NCI-H2029 (cell line): ENCODE data around the gene BCAT1.
"Not testable (repeated sequence)": the region's sequence is repeated elsewhere in the genome, so short reads cannot be mapped to it uniquely, and the experiment has no call there.

ENCODE experiments used
- DNase-seq: peaks from one replicate; lab custom pipeline; 2025; lab: John Stamatoyannopoulos, UW

BCAT1 gene

DNA sequence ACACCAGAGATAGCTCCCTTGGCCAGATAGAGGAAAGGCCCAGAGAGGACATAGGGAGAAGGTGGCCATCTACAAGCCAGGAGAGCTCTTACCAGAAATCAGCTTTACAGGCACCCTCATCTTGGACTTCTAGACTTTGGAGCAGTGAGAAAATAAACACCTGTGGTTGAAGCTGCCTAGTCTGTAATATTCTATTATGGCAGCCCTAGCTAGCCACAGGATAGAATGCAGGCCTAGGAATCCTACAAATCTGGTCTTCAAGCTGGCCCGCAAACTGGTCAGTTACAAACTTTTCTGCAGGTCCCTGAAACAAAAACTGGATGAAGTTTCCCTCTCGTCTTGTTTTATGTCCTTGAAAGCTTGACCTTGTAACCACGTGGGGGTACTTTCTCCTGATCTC, 92.4 kb downstream of the BCAT1 start:
- DNase-seq, result no peak

DNA sequence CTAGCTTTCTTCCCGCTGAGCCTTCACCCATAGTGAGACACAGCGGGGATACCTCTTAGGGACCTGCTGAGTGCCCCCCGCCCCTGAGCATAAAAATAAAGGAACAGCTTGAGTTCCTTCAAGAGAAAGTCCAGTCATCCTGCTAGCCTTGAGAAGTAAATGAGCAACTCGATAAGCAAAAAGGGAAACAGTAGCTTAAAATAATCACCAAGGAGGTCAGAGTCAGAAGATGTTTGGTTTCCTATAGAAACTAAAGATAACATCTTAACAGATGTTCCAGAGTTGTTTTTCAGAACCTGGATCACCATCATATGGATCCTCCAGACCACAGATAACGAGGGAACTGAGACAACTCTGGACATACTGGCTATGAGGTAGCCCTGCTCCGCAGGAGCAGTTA, 94.0 kb downstream of the BCAT1 start:
- no peak for DNase-seq

DNA sequence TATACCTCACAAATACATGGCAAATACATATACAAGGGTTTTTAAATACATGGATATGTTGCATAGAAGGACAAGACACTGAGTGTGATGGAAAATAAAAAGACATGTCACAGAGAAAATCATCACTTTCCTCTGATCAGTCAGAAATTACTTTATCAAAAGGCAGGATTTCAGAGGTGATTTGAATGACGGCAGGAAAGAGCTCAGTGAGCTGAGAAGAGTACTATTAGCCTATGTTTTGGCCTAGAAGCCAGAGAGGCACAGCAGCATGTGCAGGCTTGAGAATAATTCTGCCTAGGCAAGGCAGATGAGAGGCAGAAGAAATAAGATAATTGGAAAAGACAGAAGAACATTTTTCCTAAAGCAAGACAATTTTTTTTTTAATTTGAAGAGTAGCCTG, 94.9 kb downstream of the BCAT1 start:
- DNase-seq, result no peak

DNA sequence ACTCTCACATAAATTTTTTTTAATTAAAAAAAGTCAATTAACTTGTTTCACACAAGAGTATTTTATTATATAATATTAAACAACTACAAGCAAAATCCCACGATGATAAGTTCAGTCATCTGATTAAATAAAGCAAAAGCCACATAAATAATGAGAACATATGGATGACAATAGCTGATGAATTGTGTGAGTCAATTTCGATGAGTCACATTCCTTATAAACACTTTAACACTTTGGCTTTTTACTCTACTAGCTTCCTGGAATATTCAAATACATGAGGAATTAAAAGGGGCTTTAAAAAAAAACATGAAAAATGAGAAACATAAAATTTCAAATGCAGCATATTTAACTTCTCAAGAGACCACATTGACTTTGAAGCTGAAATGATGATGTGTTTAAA, 95.3 kb downstream of the BCAT1 start:
- no peak for DNase-seq

DNA sequence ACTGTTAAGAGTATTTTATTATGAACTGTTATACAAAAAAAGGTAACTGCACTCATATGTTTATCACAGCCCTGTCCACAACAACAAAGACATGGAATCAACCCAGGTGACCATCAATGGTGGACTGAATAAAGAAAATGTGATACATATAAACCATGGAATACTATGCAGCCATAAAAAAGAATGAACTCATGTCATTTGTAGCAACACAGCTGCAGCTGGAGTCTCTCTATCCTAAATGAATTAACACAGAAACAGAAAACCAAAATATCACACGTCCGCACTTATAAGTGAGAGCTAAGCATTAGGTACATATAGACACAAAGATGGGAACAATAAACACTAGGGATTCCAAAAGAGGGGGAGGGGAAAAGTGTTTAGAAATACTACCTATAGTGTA, 95.8 kb downstream of the BCAT1 start:
- DNase-seq, result no peak

DNA sequence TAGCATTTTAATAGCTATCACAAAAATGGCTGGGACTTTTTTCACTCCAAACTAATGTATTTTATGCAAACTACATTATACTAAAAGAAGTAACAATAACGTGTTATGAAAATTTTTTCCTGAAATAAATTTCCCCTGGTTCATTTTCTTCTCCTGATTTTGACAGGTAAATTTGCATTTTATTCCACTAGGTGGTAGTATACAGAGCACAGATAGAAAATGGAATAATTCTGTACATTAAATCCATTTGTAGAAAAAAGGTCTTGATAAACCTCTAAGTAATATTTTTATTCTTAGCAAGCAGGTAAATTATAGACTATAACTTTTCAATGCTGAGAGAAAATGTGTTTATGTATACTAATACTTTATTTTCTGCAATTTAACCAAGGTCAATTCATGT, 96.5 kb downstream of the BCAT1 start:
- DNase-seq, result no peak

DNA sequence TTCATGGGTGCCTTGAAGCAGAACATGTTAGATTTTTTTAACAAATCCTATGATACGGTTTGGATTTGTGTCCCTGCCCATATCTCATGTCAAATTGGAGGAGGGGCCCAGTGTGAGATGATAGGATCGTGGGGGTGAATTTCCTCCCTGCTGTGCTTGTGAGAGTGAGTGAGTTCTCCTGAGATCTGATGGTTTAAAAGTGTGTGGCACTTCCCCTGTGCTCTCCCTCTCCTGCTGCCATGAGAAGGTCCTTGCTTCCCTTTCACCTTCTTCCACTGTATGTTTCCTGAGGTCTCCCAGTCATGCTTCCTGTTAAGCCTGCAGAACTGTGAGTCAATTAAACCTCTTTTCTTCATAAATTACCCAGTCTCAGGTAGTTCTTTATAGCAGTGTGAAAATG, 97.0 kb downstream of the BCAT1 start:
- DNase-seq, result not testable (repeated sequence)

DNA sequence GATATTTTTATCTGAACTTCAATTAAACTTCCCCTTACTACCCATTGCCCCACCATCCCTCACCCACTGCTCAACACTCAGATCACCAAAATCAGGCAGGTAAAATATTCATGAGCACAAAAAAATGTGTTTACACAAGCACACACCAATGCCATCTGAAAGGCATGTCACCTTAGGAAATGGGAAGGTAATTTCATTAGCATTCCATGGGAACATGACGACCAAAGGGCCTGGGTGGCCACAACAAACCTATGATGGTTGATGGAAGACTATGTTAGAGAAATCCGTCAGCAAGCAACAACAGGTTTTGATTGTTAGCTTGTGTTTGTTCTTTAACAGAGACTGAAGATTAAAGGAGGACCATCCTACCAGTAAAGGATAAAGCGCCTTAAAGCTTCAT, 97.6 kb downstream of the BCAT1 start:
- DNase-seq, result no peak

DNA sequence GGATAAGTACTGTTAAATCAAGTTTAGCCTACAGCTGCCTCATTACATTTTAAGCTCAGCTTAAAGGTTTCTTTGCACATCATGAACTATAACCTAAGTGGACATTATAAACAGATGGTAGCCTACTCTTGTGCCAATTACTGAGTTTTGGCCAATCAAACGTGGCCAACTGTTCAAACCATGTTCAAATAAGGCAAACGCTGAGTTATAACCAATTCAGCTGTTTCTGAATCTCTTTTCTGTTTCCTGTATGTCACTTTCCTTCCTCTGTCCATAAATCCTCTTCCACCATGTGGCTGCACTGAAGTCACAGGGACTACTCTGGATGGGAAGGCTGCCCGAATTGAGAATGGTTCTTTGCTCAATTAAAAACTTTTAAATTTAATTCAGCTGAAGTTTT, 98.4 kb downstream of the BCAT1 start:
- no peak for DNase-seq

DNA sequence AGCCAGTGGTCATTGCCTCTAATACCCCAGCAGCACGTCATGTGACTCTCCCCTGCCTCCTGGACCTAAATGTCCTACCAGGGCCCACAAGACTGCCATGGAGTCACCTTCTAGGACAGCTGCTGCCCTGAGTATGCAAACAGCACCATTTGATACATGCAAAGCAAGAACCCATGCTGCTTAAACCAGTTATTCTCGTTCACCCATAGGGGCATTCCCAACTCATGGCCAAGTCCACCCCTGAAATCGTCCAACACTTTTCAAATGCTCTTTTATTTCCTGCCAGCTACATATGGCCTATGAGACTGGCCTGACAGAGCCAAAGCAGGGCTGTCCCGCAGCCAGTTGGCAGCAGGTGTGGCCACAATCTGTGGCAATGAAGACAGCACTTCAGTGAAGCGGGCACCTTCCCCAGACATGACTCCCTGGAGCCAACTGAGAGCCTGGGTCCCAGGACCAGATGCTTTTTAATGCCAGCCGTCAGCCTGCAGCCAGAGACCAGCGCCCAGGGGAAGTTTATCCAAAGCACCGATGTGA, 99.9 kb downstream of the BCAT1 start:
- no peak for DNase-seq

DNA sequence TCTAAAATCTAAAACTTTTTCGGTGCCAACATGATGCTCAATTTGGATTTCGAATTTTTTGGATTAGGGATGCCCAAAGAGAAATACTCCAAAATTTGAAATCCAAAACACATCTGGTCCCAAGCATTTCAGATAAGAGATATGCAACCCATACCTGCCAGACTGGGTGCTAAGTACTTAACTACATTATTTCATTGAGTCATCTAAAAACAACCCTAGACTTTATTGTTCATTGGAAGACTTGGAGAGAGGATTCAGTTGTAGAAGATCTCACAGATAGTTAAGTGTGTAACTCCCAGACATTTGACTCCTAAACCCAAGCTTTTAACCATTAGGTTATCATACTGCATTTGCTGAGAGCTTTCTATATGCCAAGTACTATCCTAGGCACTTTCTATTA, 102.2 kb downstream of the BCAT1 start:
- no peak for DNase-seq

DNA sequence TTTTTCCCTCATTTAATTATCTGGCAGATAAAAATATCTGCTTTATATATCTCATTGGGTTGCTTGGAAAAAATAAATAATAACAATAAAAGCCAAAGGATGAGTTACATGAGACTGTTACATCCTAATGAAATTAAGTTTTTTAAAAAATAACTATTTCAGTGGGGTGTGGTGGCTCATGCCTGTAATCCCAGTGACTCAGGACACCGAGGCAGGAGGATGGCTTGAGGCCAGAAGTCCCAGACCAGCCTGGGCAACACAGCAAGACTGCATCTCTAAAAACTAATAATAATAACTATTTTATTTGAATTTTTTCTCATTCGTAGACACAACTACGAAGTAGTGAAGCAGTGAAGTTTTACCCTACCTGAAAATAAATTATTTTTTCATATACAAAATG, 103.3 kb downstream of the BCAT1 start:
- no peak for DNase-seq

DNA sequence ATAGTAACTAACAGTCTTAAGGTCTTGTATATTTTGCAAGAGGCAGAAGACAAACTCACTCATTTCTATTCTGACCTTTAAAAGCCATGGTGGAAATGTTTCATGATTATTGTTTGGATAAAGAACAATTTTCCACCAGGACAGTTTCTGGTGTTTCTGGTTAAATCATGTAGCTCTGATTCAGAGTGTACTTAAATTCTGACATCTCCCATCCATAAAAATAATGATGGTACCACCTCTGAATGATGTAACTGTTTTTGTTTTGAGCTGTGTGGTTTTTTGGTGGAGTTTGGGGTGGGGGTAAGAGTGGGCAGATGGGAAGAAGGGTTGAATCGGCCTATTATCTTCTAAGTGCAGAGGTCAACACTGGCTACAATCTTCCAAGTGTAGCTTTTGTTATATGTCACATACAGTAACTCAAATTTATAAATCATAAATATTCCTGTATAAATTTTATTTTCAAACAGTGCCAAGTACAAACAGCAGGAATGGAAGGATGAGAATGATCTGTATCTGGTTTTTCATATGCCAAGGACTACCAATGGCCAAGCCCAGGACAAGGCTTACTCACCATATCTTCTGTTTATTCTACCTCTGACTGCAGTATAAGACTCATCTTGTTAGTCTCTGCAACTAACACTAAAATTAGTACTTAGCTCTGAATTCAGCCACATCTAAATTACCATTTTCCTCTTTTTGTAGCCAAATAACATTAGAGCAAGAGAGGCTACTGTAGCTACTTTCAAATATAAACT, 108.7 kb downstream of the BCAT1 start:
- DNase-seq, result no peak

DNA sequence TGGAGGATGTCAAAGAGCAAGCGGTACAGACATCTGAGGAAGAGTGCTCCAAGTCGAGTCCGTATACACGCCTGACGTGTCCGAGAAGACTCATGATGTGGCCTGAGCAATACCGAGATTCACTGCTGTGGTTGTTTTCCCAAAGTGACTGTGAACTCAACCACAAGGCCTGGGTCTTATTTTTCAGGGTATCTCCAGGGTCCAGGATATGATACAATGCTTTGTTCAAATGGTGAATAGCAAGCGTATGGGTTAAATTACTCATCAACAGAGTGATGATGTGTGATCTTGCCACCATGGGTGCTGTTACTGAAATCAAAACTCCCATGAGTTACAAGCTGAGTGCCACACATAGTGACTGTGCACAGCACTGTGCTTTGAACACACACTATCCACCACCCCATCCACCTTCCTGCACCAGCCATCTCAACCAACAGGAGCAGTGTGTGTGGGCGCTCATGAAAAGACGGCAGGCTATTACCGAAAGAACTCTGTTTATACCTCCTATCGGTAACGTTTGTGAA, 109.6 kb downstream of the BCAT1 start:
- no peak for DNase-seq

DNA sequence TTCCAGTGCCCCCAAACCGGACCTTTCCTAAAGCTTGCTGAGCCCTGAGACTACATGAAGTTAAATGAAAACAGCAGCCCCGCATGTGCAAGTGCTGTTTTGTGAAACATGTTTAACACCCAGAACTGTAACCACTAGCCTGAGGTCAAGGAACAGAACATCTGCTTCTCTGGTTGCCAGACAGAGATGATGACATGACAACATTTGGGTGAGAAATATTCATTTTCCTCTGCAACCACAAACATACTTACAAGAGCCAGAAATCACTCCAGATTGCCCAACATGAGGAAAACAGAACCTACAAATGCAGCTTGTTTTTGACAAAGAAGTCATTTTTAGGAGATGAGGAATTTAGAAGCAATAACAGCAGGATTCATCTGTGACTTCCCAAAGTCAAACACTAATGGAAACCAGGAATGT, 110.4 kb downstream of the BCAT1 start:
- no peak for DNase-seq

DNA sequence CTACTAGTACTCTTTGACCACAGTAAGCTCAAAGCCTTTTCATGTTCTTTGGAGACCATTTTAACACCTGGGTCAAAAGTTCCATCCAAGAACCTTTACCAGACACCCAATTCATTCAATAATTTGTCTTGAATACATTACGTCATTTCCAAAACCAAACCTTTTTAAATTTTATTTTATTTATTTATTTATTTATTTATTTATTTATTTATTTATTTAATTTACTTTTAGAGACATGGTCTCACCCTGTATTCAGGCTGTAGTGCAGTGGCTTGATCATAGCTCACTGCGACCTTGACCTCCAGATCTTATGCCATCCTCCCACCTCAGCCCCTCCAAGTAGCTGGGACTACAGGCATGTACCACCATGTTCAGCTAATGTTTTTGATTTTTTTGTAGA, 113.5 kb downstream of the BCAT1 start:
- DNase-seq, result no peak

DNA sequence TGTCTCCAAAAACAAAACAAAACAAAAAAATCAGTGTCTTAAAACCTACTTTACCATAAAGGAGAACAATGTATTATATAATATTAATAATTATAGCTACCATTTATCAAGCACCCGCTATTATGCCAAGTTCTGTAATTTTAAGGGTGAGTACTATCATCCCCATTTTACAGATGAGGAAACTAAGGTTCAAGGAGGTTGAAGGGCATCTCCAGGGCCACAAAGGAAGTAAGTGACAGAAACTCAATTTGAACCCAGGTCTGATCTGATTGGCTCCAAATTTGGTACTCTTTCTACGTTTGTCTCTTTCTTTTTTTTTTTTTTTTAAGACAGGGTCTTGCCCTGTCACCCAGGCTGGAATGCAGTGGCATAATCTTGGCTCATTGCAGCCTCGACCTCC, 115.4 kb downstream of the BCAT1 start:
- no peak for DNase-seq

DNA sequence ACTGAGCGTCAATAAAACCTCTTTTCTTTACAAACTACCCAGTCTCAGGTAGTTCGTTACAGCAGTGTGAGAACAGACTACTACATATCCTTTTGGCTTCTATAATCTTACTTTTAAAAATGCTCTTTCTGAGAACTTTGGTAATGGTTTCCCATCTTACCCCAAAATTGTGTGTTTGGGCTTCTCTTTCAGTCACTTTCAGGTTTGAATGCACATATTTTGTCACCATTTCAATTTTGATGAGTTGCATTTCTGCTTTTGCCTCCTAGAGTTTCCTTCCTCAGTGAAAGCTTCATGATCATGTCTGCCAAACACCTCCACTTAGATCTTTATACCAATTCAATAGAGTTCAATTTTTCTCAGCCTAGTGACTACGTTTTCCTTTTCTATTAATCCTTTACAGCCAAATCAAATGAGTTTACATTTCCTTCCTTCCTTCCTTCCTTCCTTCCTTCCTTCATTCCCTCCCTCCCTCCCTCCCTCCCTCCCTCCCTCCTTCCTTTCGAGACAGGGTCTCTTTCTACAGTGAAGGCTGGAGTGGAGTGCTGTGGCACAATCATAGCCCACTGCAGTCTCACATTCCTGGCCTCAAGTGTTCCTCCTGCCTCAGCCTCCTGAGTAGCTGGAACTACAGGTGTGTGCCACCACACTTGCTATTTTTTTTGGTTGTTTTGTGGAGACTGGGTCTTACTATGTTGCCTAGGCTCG, 124.9 kb downstream of the BCAT1 start:
- DNase-seq, result no peak

DNA sequence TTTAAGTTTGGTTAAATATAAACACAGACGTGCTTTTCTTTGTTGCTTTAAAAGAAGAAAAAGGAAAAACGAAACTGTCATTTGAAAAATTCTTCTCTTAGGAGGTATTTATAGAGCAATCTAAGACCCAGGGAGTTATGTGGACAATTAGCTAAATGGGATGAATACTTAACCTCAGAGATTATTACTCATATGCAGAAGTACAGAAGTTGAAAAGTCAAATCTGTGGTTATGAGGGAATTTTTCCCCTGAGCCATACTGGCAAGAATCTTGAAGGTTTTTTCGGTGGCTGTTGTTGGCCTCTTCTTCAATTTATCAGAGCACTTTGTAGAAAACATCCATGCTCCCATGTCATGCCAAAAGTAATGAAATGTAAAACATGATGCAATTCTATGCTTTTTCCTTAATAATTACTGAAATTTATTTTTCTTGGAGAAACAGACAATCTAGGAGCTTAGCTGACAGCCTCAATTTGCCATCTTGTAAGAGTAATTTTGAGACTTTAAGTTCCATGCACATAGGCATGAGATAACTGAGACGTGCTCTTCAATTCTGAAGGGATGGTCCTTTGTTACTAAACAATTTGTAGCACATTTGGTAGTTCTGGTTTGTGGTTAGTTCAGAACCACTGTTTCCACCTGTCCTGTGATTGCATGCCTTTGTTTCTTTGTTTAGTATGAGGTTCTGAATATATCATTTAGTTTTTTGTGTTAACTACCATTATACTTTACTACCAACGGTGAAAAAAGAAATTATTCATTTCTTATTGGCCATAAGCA, 126.6 kb downstream of the BCAT1 start:
- no peak for DNase-seq

DNA sequence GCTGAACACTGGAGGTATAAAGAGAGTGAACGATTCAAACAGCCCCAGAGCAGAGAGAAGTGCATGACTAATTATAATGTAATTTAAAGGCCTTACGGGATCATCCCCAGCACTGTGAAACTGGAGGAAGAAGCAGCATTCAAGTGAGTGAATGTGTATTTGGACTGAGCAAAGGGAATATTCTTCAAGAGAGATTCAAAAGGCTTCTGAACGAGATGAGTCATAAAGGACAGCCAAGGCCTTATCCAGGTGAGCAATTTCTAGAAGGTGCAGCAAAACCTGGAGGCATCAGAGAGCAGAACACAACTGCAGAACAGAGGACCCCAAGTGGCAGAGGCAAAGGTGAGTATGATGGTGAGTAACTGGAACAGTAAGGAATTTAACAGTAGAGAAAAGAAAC, 127.2 kb downstream of the BCAT1 start:
- DNase-seq, result no peak

DNA sequence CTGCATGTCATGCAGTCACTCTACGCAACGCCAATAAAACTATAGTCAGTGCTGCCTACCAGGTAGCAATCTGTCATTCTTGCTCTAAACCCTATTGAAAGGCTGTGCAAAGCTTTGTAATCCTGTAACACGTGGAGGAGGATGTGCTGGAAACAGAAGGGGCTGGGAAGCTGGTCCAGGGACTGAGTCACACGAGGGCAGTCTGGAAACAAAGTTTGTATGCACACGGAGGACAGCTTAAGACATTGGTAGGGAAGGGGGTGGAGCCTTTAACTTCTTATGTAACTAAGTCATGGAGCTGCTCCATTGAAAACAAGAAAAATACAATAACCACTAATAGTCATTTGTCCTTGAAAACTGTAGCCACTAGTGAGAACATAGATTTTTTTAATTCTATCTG, 128.0 kb downstream of the BCAT1 start:
- no peak for DNase-seq

DNA sequence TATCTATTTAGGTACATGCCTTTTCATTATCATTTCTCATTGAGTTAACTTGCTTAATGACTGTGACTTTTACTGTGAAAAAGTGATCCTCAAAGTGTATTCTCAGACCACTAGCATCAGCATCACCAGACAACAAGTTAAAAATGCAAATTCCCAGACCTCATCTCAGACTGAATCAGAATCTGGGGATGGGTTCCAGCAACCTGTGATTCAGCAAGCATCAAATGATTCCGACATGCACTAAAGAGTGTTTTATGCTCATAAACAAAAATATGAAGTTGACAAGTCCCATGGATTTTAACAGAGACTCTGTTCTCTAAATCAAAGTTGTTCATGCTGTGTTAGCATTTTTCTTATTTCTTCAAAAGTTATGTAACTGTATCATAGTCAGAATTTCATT, 130.6 kb downstream of the BCAT1 start:
- DNase-seq, result no peak

DNA sequence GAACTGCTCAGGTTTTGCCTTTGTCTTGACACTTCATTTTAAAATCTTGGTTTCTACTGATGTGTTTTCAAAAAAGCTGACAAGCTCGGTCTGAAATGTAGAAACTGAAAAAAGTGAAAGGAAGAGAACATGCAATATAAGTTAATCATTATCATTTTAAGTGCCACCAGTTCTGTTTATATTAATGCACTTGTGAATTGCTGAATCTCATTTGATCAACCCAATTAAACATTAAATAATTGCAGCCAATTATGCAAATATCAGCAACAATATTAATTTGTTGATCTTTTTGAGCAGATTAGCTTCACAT, 133.8 kb downstream of the BCAT1 start:
- no peak for DNase-seq
